Kidney glomerular epithelial cell (primary cell): ENCODE data around the gene RIPPLY3.

Experiments
- DNase-seq: peaks from one replicate; lab custom pipeline; 2025; lab: John Stamatoyannopoulos, UW

RIPPLY3 gene

GRCh38 chr21:37061926-37062592 lies 55.6 kb downstream of the RIPPLY3 start:
- peak; percentile 18 for DNase-seq

- no peak for DNase-seq
Measured at GRCh38 chr21:37062593-37062935, 56.1 kb downstream of the RIPPLY3 start.

GRCh38 chr21:37063433-37063832 lies 56.9 kb downstream of the RIPPLY3 start:
- no peak for DNase-seq

- no peak for DNase-seq
Measured at GRCh38 chr21:37064841-37065240, 58.3 kb downstream of the RIPPLY3 start.

- no peak for DNase-seq
Measured at GRCh38 chr21:37065561-37066177, 59.2 kb downstream of the RIPPLY3 start.
